Parathyroid adenoma (tissue), 2 donors: Measurements from ENCODE around the gene NR4A1.

Source experiments
- H2AFZ ChIP-seq: fragments of 300-600 bp; sonication (generic); one replicate; pipeline ENCODE4 v1.7.0; 2017; ENCODE audit warnings: antibody characterized with exemption, mild to moderate bottlenecking
- H3K27ac ChIP-seq: fragments of 300-600 bp; sonication (generic); one replicate; pipeline ENCODE4 v1.7.0; 2017
- H3K27me3 ChIP-seq: fragments of 300-600 bp; sonication (generic); one replicate; pipeline ENCODE4 v1.7.0; 2017; ENCODE audit warnings: low read length; ENCODE audit not compliant: control insufficient read depth, insufficient read depth
- H3K36me3 ChIP-seq: fragments of 300-600 bp; sonication (generic); one replicate; pipeline ENCODE4 v1.7.0; 2017; ENCODE audit warnings: low read length; ENCODE audit not compliant: control insufficient read depth, insufficient read depth
- H3K4me1 ChIP-seq: fragments of 300-600 bp; sonication (generic); one replicate; pipeline ENCODE4 v1.7.0; 2017; ENCODE audit warnings: control low read depth
- H3K4me2 ChIP-seq: fragments of 300-600 bp; sonication (generic); one replicate; pipeline ENCODE4 v1.7.0; 2017; ENCODE audit warnings: low read length
- H3K4me3 ChIP-seq: fragments of 300-600 bp; sonication (generic); one replicate; pipeline ENCODE4 v1.7.0; 2017; ENCODE audit warnings: low read depth, low read length
- H3K79me2 ChIP-seq: fragments of 300-600 bp; sonication (generic); one replicate; pipeline ENCODE4 v1.7.0; 2017; ENCODE audit warnings: control low read depth
- H3K9ac ChIP-seq: fragments of 300-600 bp; sonication (generic); one replicate; pipeline ENCODE4 v1.7.0; 2017; ENCODE audit warnings: mild to moderate bottlenecking
- H3K9me3 ChIP-seq: fragments of 300-600 bp; sonication (generic); one replicate; pipeline ENCODE4 v1.7.0; 2017; ENCODE audit warnings: low read length; ENCODE audit not compliant: control insufficient read depth
- CTCF ChIP-seq: fragments of 300-600 bp; sonication (generic); IDR thresholded peaks from one replicate; pipeline ENCODE4 v1.7.0; 2017; ENCODE audit warnings: antibody characterized with exemption, mild to moderate bottlenecking
- donor health status: primary hyperparathyroidism.

The NR4A1 gene

GRCh38 chr12:52084491-52085231, 33.4 kb downstream of the NR4A1 start:
- H3K4me1 ChIP-seq: peaks cover 36% of the 10 kb centered on the region
- no peak overlapping the region for H3K4me3 ChIP-seq
- H3K79me2 ChIP-seq: no peaks in the 10 kb centered on the region
- no peaks in the 10 kb centered on the region for H3K9me3 ChIP-seq
- H3K4me2 ChIP-seq: no peak overlapping the region
- H3K36me3 ChIP-seq: no peaks in the 10 kb centered on the region
- H3K9ac ChIP-seq: no peak overlapping the region
- H3K27me3 ChIP-seq: no peaks in the 10 kb centered on the region
- no peak overlapping the region for H3K27ac ChIP-seq
- no peak overlapping the region for H2AFZ ChIP-seq
- TF ChIP-seq CTCF: no peak

DNA sequence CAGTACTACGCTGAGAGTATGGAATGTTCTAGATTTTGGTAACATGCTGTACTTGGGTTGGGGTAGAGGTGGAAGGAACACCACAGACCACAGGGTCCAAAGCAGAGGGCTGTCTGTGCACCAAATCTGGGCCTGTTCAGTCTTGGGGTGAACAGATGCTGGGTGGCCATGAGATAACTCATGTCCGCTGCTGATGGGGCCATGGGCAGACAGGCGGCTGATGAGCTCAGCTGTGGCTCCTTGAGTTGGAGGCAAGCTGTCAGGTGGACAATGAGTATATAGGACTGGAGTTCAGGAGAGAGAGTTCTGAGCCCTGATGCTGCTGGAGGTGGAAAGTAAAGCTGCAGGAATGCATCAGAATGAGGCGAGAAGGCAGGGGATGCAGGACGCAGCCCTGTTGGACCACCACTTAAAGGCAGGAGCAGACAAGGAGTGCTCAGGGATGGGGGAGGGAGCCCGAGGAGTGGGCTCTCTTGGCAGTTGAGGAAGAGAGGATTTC, 34.5 kb downstream of the NR4A1 start:
- Histone ChIP-seq H3K79me2 (no peaks in the 10 kb centered on the region), H3K27me3 (no peaks in the 10 kb centered on the region), H3K9me3 (no peaks in the 10 kb centered on the region), H3K27ac (no peak overlapping the region), H3K36me3 (no peaks in the 10 kb centered on the region), H2AFZ (no peak overlapping the region), H3K4me2 (no peak overlapping the region), H3K9ac (no peak overlapping the region), H3K4me1 (peaks cover 36% of the 10 kb centered on the region), H3K4me3 (no peak overlapping the region)
- no peak for TF ChIP-seq CTCF

GRCh38 chr12:52086366-52086765, 35.1 kb downstream of the NR4A1 start:
- no peaks in the 10 kb centered on the region for H3K9me3 ChIP-seq
- H3K27ac ChIP-seq: no peak overlapping the region
- H3K27me3 ChIP-seq: no peaks in the 10 kb centered on the region
- H3K36me3 ChIP-seq: no peaks in the 10 kb centered on the region
- H3K4me1 ChIP-seq: peaks cover 34% of the 10 kb centered on the region
- H3K79me2 ChIP-seq: no peaks in the 10 kb centered on the region
- H2AFZ ChIP-seq: peak overlapping the region; percentile 15
- no peak for TF ChIP-seq CTCF
- H3K4me2 ChIP-seq: no peak overlapping the region
- H3K9ac ChIP-seq: no peak overlapping the region
- no peak overlapping the region for H3K4me3 ChIP-seq

DNA sequence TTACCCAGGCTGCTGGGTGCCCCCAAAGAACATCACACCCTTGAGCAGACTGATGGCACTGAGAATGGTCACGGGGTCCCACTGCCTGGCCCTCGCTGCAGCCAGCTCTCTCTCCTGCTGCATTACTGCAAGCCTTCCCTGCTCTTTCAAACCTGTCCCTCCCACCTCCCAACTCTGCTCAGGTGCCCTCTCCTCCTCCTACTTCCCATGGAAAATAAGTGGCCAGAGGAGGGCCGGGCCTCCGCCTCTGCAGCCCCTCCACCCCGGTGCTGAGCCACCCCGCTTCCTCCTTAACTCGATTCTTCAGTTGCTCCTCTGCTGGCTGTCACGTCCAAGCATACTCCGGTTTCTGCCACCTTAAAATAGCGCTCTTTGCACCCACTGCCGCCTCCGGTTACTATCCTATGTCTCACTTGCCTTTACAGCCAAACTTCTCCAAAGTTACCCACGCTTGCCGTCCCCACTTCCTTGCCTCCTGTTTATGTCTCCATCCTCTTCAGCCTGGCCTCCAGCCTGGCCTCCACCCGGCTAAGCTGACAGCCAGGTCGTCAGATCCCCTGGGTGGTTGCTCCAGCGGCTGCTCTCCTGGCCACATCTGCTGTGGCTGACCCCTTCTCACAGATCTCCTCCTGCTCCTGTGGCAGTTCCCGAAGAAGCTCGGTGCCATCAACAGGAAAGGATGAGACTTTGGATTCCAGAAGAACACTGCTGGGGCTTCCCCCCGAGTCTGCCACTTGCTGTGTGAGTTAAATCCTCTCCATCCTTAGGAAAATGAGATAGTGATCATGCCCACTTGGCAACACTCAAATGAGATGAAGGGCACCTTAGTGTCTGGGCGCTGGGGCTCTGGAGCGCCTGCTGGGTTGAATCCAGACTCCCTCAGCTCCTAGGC, 35.9 kb downstream of the NR4A1 start:
- TF ChIP-seq CTCF: no peak
- no peaks in the 10 kb centered on the region for H3K79me2 ChIP-seq
- peak overlapping the region; percentile 15 for H2AFZ ChIP-seq
- peaks cover 26% of the 10 kb centered on the region for H3K4me1 ChIP-seq
- no peaks in the 10 kb centered on the region for H3K27me3 ChIP-seq
- no peak overlapping the region for H3K9ac ChIP-seq
- H3K4me2 ChIP-seq: no peak overlapping the region
- no peaks in the 10 kb centered on the region for H3K9me3 ChIP-seq
- H3K27ac ChIP-seq: no peak overlapping the region
- no peaks in the 10 kb centered on the region for H3K36me3 ChIP-seq
- H3K4me3 ChIP-seq: no peak overlapping the region
